ENCODE results near the gene TOR1A.
"Not testable (repeated sequence)": the region's sequence is repeated elsewhere in the genome, so short reads cannot be mapped to it uniquely, and the experiment has no call there.

Gene TOR1A

DNA sequence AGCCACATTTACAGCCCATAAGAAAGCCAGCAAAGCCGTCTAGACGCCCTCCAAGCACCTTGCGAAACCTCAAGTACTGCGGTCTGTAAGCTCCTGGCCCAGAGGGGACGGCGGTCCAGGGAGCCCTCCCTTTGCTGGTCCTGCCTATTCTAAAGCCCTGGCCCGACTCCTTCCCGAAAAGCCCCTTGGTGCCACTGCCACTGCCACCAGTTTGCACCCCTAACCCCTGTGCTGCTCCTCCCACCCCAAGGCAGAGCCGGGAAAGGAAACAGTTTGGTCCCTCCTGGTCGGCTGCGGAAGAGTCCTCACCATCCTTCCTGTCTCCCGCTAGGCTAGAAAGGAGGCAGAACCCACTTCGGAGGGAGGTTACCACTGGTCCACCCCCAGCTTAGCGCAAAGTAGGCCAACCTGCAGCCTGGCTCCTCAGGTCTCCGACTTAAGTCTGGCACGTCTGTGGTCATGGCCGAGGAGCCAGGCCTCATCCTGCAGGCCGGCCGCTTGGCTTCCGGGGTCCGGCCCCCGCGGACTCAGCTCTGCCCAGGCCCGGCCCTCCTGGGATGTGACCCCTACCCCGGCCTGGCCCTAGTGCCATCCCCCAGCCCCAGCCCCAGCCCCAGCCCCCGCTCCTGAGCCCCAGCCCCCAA lies 916 bp downstream of the TOR1A start:
- DNase-seq (ENCODE audit: low read depth, low spot score) = no peak

DNA sequence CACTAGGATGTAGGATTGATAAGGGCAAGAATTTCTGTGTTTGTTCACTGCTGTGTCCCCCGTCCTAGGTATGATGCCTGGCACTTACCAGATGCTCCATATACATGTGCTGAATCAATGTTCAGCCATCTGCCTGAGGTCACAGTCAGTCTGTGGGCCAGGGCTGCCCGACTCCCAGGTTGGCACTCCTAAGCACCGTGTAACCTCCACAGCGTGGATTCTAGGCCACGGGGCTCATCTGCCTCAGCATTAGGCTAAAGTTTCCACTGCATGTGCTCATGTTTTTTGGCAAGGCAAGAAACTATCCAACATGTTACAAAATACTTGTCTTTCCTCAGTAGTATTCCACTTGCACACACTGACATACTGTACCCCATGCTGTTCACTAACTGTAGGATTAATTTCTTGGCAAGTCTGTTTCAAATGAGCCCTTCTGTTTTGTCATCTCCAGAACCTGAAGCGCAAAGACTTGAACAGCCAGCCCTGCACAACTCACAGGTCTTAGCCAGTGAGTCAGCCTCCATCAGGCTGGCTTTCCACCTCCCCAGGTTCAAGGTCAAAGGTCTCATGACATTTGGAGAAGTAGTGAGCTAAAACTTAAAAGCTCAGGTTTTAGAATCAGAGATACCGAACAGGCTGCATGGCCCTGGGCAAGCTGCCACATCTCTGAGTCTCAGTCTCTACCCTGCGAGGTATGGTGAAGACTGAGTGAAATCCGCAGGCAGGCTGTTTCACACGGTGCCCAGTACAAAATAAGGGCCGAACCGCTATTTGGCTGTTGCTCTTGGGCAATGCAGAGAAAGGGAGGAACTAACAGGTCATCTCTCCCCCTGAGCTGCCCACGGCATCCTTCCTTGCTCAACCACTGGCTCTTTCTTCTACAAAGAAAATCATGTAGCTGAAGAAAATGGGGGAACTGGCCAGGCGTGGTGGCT lies 7.2 kb downstream of the TOR1A start:
- no peak for DNase-seq (ENCODE audit: low read depth, low spot score)

DNA sequence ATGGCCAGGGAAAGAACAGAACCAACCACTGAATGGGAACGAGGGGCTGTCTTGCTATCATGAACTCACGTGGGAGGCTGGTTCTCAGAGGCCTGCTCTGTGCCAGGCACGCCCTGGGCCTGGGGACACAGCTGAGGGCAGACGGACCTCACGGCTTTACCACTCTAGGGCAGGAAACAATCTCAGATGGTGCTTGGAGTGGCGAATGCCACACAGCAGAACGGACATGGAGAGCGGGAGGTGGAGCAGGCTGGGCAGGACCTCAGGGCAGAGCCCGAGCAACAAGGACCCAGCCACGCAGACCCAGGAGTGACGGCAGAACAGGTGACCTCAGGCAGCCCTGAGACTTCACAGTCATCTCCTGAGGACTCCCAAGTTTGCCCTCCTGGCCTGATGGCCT lies 8.7 kb downstream of the TOR1A start:
- no peak for DNase-seq (ENCODE audit: low read depth, low spot score)

DNA sequence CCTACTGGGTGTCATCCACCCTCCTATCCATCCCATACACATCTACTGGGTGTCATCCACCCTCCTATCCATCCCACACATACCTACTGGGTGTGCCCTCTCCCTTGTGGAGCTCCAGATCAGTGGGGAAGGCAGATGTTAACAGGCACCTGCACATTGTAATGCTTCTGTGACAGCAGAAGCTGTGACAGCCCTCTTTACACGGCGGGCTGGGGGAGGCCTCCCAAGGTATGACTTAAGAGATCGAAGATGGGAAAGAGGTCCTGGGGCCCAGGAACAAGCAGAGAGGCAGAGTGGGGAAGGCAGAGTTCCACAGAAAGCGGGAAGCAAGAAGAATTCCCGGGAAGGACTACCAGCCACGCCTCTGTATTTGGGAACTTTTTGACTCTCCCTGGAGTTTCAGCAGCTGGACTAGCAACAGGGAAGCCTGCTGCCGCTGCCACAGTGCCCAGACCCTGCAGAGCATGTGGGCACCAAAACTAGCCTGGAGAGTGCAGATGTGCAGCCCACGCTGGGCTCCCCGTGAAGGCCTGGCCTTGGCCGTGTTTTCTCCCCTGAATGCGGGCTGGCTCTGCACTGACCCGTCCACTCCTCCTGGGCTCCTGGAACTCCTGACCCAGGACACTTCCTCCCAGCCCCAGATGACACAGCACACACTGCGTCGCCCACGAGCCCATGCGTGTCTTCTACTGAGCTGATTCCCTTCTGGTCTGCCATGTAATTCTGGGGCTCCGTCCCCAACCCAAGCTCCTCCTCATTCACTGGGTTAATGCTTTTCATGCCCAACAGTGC lies 9.3 kb downstream of the TOR1A start:
- no peak for DNase-seq (ENCODE audit: low read depth, low spot score)

DNA sequence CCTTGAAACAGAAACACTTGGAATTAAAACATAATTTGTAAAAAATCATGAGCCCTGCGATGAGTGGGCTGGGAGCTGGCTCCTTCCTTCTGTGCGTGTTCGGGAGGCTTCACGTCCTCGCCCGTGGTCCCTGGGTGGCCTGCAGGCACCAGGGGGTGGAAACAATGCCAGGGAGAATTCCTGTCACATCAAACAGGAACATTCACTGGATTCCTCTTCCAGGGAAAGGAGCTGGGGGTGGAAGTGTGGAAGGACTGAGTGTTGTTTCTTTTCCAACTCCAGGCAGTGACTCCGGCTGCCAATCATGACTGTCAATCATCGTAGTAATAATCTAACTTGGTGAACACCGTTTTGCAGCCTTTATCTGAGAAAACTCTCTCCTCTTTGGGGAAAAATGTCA lies 10.3 kb downstream of the TOR1A start:
- DNase-seq (ENCODE audit: low read depth, low spot score) = no peak

DNA sequence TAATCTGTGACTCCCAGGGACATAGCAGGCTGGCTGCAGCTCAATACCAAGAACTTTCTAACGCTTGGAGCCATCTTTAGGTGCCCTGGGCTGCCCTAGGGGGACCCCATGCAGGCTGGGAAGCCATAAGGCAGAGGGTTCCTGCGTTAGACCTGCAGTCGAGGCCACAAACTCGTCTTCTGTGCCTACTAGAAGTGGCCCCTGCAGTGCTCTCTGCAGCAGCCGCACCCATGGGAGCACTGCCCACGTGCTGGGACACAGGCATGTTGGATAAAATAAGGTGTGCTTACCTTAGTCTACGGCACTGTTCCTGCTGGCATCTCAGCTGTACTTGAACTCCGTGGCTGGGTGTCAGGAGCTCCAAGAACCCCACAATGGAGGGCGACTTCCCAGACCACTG lies 11.6 kb downstream of the TOR1A start:
- DNase-seq (ENCODE audit: low read depth, low spot score) = no peak

DNA sequence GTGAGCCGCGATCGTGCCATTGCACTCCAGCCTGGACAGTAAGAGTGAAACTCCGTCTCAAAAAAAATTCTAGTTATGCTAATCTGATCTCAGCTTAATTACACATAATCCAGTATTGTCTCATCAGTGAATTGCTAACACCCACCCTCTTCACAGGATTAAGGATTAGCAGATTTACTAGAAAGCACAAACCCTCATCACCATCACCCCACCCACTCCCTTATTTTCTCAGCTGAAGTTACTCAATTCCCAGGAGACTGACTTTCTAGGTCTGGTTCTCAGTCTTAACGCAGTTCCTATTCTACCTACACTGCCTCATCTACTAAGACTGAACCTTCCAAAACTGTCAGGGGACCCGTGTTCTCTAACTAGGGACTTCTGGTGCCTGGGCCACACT lies 12.0 kb downstream of the TOR1A start:
- no peak for DNase-seq (ENCODE audit: low read depth, low spot score)

DNA sequence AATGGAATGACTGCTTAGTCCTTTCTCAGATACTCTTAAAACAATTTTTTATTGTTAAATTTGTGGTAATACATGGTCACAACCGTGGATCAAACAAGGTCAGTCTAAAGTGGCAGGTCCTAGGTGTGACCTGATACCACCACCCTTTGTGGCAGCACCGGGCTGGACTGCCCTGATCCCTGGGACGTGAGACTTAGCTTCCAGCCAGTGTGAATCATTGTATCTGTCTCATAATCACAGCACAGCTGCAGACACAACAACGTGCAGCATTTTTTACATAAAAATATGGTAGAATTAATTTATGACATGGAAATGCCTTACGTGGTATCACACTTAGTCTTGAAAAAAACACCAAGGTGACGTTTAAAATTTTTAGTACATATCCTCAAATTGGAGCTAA lies 13.1 kb downstream of the TOR1A start:
- DNase-seq (ENCODE audit: low read depth, low spot score) = no peak

DNA sequence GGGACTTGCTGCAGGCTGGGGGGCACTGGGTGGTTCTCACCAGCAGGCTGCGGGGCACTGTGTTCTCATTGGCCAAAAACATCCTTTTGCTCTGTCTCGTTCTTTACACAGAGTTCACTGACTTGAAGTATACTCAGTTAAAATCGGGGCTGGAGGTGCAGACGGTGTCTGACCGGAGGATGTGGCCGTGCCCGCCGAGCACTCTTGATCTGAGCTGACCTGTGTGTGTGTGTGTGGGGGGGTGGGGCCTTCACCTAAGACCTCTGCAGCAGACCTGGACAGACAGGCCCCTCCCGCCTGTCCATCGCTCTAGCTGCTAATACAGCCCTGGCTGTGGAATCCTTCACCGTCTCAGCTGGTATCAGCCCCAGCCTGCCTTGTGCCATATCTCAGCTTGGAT lies 13.8 kb downstream of the TOR1A start:
- no peak for DNase-seq (ENCODE audit: low read depth, low spot score)

DNA sequence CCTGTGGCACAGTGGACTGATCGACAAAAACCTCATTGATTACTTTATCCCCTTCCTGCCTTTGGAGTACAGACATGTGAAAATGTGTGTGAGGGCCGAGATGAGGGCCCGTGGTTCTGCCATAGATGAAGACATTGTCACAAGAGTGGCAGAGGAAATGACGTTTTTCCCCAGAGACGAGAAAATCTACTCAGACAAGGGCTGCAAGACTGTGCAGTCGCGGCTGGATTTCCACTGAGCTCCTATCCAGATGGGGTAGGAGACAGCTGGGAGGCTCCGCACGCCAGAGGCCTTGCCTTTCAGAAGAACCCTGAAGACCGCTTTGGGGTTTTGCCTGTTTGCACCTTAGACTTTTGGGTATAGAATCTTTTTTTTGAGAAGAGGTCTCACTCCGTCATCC lies 14.6 kb downstream of the TOR1A start:
- no peak for DNase-seq (ENCODE audit: low read depth, low spot score)

DNA sequence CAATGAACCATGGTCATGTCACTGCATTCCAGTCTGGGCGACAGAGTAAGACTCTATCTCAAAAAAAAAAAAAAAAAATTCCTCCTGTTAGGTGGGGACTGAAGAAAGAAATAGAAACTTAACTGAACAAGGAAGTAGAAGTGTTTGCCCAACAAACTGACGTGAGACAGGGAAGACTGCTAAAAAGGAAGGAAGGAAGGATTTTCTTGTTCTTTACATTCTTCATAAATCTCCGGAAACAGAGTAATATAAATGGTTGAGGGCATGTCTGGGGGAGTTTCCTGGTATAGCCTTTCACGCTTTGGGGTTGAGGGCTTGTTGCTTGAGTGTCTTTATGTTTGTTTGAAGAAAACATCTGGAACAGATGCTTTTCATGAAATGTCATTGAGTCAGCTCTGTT lies 17.9 kb downstream of the TOR1A start:
- DNase-seq (ENCODE audit: low read depth, low spot score) = no peak

DNA sequence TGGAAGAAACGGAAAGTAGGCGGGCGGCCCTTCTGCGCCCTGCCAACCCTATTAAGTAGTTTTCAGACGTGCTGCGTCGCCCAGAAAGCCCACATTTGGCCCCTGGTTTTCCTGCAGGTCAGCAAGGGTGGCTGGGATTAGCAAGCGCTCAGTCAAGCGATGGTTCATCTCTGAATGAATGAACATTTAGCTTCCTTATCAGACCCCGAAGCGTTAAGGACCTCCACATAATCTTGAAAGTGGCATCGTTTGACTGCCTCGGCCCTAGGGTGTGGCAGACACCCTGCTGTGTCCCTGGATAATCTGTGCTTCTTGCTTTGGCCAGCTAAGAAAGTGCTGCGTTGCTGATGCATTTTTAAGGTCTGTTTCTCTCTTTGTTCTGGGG lies 20.3 kb downstream of the TOR1A start:
- DNase-seq (ENCODE audit: low read depth, low spot score) = no peak

DNA sequence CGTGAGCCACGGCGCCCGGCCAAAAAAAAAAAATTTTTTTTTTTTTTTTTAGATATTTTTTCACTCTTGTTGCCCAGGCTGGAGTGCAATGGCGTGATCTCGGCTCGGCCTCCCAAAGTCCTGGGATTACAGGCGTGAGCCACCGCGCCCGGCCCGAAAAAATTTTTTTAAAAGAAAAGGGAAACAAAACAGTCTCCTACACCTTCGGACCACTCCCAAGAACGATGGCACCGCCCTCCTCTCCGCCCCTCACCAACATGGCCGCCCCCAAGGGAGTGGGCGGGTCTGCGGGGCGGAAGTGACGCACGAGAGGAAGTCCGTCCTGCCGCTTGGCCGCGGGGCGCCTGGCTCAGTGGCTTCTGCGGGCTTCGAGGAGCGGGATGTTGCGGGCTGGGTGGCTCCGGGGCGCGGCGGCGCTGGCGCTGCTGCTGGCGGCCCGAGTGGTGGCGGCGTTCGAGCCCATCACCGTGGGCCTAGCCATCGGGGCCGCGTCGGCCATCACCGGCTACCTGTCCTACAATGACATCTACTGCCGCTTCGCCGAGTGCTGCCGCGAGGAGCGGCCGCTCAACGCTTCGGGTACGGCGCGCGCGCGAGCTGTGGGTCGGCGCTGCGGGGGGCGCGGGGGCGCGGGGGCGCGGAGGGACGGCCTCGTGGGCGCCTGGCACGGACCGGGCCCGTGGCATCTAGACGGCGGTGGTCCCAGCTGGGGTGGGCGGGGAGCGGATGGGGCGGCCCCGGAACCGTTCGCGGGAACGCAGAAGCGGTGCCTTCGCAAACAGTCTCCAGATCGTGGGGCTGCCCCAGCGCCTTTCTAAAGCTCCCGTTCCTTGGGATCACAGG lies 20.9 kb downstream of the TOR1A start, which contains the start of gene TOR1B:
Gene TOR1B, plus strand, starts transcription at position 352 of the 843 bp plus-strand sequence. Its CDS starts 29 bp downstream, at position 381.
- peak; percentile 87 for DNase-seq (ENCODE audit: low read depth, low spot score)

DNA sequence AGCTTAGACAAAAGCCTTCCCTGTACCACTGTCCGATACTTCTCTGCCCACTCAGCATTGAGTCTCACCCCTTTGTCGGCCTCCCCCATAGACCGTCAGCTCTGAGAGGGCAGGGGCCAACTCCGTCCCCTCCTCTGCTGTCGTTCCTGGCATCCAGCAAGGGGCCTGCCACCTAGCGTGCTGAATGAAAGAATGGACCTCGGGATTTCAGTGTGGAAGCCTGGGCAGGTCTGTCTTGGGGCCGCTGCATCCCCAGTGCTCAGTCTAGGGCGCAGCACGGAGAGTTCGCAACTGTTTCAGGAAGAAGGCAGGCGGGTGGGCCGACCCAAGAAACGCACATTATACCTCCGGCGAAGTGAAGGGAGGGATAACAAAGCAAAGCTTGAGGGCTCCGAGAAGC lies 22.4 kb downstream of the TOR1A start:
- DNase-seq (ENCODE audit: low read depth, low spot score) = no peak

DNA sequence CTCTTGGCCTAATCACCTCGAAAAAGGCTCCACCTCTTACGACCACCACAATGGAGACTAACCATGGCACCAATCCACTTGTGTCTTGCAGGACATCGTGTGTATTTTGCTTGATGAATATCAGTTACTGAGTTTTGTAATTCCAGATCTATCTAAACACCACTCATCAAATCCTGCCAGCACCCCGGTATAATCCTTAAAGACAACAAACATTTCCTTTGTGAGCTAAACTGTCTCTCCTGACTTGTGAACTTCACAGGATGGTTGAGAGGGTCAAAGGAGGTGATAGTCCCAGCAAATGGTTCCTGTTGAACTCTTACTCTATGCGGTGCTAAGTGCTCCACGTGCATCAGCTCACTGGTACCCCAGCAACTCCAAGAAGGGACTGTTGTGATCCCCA lies 25.0 kb downstream of the TOR1A start:
- no peak for DNase-seq (ENCODE audit: low read depth, low spot score)

DNA sequence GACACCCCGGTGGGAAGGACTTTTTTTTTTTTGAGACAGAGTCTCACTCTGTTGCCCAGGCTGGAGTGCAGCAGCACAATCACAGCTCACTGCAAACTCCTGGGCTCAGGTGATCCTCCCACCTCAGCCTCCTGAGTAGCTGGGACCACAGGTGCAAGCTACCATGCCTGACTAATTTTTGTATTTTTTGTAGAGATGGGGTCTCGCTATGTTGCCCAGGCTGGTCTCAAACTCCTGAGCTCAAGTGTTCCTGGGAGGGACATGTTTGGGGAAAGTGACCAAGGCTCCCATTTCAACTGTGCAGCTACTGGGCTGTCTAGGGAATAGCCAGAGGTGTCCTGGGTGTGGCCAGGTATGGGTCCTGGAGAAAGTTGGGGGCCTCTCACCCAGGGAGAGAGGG lies 27.9 kb downstream of the TOR1A start:
- not testable (repeated sequence) for DNase-seq (ENCODE audit: low read depth, low spot score)

DNA sequence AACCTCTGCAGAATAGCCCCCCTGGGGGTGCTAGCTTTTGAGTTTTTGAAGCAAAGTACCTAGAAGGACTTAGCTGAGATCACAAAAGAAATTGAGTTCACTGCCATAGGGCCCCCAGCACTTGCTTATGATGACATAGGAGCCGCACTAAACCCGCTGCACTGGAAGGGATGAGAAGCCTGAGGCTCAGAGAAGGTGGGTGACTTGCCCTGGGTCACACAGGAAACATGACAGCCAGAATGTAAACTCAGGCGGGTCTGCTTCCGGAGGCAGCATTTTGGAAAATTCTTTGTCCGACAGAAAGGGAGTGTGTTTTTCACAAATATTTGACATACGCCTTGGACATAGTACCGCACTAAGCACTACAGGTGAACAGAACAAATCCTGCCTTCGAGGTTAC lies 29.4 kb downstream of the TOR1A start:
- no peak for DNase-seq (ENCODE audit: low read depth, low spot score)

DNA sequence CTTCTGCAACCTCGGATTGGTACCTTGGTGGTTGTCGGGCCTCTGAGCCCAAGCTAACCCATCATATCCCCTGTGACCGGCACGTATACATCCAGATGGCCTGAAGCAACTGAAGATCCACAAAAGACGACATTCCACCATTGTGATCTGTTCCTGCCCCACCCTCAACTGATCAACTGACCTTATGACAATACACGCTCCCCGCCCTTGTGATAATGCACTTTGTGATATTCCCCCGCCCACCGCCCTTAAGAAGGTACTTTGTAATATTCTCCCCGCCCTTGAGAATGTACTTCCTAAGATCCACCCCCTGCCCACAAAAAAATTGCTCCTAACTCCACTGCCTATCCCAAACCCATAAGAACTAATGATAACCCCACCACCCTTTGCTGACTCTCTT lies 37.5 kb downstream of the TOR1A start:
- DNase-seq (ENCODE audit: low read depth, low spot score) = no peak

DNA sequence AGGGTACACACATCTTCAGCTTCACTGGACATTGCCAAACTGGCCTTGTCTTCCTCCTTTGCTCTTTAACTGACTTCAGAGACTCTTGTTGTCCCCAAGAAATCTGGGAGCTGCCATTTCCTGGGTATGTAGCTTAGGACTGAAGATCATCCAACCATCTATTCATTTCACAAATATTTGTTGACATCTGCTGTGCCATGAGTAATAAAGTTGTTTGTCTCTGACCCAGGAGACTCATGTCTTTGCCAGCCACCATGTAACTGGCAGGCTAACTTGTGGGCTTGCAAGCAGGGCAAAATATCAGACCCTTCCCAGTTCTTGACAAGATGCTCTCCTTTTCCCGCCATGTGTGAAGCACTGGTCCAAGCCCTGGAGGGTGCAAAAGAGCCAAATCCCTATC lies 38.1 kb downstream of the TOR1A start:
- DNase-seq (ENCODE audit: low read depth, low spot score) = no peak

DNA sequence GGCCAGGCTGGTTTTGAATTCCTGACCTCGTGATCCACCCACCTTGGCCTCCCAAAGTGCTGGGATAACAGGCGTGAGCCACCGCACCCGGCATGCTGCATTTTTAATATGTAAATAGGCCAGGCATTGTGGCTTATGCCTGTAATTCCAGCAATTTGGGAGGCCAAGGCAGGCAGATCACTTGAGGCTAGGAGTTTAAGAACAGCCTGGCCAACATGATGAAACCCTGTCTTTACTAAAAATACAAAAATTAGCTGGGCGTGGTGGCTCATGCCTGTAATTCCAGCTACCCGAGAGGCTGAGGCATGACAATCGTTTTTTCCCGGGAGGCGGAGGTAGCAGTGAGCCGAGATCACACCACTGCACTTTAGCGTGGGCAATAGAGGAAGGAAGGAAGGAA lies 39.0 kb downstream of the TOR1A start:
- not testable (repeated sequence) for DNase-seq (ENCODE audit: low read depth, low spot score)

Measured in activated CD4-positive, CD25-positive, alpha-beta regulatory T cell treated with anti-CD3 and anti-CD28 coated beads, Interleukin-2, amount 50 U/mL, for 16 hours (primary cell).